ENCODE data around the gene ARHGAP42.

DNA sequence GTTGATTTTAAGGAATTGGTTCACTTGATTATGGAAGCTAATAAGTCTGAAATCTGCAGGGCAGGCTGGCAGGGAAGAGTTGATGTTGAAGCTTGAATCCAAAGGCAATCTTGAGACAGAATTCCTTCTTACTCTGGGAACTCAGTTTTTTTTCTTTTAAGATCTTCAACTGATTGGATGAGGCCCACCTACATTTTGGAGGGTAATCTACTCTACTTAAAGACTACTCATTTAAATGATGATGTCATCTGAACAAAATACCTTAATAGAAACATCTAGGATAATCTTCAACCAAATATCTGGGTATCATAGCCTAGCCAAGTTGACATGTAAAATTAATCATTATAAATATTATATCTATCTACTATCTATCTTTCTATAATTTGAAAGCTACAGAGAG lies 279.3 kb downstream of the ARHGAP42 start:
- no peak for TF ChIP-seq POLR2A (IDR thresholded peaks at IDR 0.05; ENCODE audit: low read depth, low read length)
- TF ChIP-seq POLR2AphosphoS5 (IDR thresholded peaks at IDR 0.05; ENCODE audit: low read depth, low read length), result no peak
- TF ChIP-seq SPI1 (IDR thresholded peaks at IDR 0.05; ENCODE audit: low read depth, low read length), result no peak
